OCI-LY7 (cell line): ENCODE measurements around the gene ATXN10. TPM values are rescaled to one million over a fixed set of nuclear protein-coding genes. Genes with fewer than 3 reads are reported as not detected.

Experiments
- BruUV-seq: library from RNA; stranded (reverse); fragments of 400-500 nt; replicated peaks from 2 replicates; lab custom pipeline; 2021; lab: Mats Ljungman, UMichigan
- CTCF ChIA-PET: fragments of 300-600 bp; sonication (Branson Sonifier 250); formaldehyde crosslinking; loops from one replicate; lab custom pipeline; 2022; ENCODE audit warnings: antibody characterized with exemption; ENCODE audit not compliant: unreplicated experiment; lab: Charles Lee
- POLR2A ChIA-PET: fragments of 300-600 bp; sonication (Branson Sonifier 250); formaldehyde crosslinking; loops from one replicate; lab custom pipeline; 2022; ENCODE audit warnings: antibody characterized with exemption; lab: Charles Lee
- DNase-seq: peaks from one replicate; pipeline ENCODE4 v3.0.0-alpha.2; 2015; ENCODE audit warnings: low spot score
- H2AFZ ChIP-seq: fragments of 200-600 bp; sonication (generic), shearing (Covaris generic); 2 replicates; pipeline ENCODE4 v1.6.1; 2014; ENCODE audit warnings: mild to moderate bottlenecking, antibody characterized with exemption, low read length, moderate library complexity
- H3K27ac ChIP-seq: fragments of 200-600 bp; sonication (generic); 2 replicates; pipeline ENCODE4 v1.5.1; 2014; ENCODE audit warnings: mixed run types, low read depth, mild to moderate bottlenecking, moderate library complexity, low read length, inconsistent platforms; ENCODE audit not compliant: poor library complexity, severe bottlenecking
- H3K36me3 ChIP-seq: fragments of 200-600 bp; sonication (generic); 2 replicates; pipeline ENCODE4 v1.6.1; 2014; ENCODE audit warnings: mild to moderate bottlenecking, antibody characterized with exemption, low read length, moderate library complexity, mixed read lengths; ENCODE audit not compliant: insufficient read depth
- H3K4me1 ChIP-seq: fragments of 200-600 bp; sonication (generic); 2 replicates; pipeline ENCODE4 v1.5.1; 2014; ENCODE audit warnings: mild to moderate bottlenecking, low read length; ENCODE audit not compliant: insufficient read depth, poor library complexity, severe bottlenecking
- H3K4me2 ChIP-seq: fragments of 200-600 bp; sonication (generic); 2 replicates; pipeline ENCODE4 v1.6.1; 2014; ENCODE audit warnings: mild to moderate bottlenecking, low read length
- H3K4me3 ChIP-seq: fragments of 200-600 bp; sonication (generic); 2 replicates; pipeline ENCODE4 v1.5.1; 2014; ENCODE audit warnings: mild to moderate bottlenecking, low read depth, low read length; ENCODE audit not compliant: poor library complexity, severe bottlenecking
- H3K79me2 ChIP-seq: fragments of 200-600 bp; sonication (generic); 2 replicates; pipeline ENCODE4 v1.6.1; 2016; ENCODE audit warnings: low read depth, mild to moderate bottlenecking, low read length, moderate library complexity, mixed read lengths; ENCODE audit not compliant: insufficient read depth
- H3K9me2 ChIP-seq: fragments of 200-600 bp; sonication (generic); 2 replicates; pipeline ENCODE4 v1.6.1; 2016; ENCODE audit warnings: mild to moderate bottlenecking, low read length, mixed read lengths; ENCODE audit not compliant: insufficient read depth
- H3K9me3 ChIP-seq: fragments of 200-600 bp; sonication (generic); 2 replicates; pipeline ENCODE4 v1.6.1; 2014; ENCODE audit warnings: mild to moderate bottlenecking, mixed run types, low read length, mixed read lengths
- H4K20me1 ChIP-seq: fragments of 200-600 bp; sonication (generic); 2 replicates; pipeline ENCODE4 v1.6.1; 2014; ENCODE audit warnings: mild to moderate bottlenecking, antibody characterized with exemption, low read length, moderate library complexity, mixed read lengths; ENCODE audit not compliant: insufficient read depth
- CTCF ChIP-seq: fragments of 200-600 bp; sonication (generic); conservative IDR thresholded peaks from 2 replicates; pipeline ENCODE4 v1.5.1; 2014; ENCODE audit warnings: mild to moderate bottlenecking, antibody characterized with exemption, low read length, moderate library complexity, mixed read lengths
- EZH2phosphoT487 ChIP-seq: fragments of 200-600 bp; sonication (generic); IDR thresholded peaks from 2 replicates; pipeline ENCODE4 v1.6.1; 2018; ENCODE audit warnings: low read depth, borderline replicate concordance, mild to moderate bottlenecking, mixed run types, antibody characterized with exemption, low read length, moderate library complexity, mixed read lengths
- intact Hi-C: fragments of 100-400 bp; cut with micrococcal nuclease; formaldehyde crosslinking; loops from one replicate; pipeline ENCODE4 v1.10.0; 2022; ENCODE audit not compliant: unreplicated experiment
- total RNA-seq, 2 experiments: library from RNA; depleted of rRNA in 1 of 2; stranded (reverse); fragments of >200 nt in 1 of 2; shearing (Covaris generic) in 1 of 2; gene quantifications; 2 replicates each; pipeline ENCODE4 v1.2.3, GENCODE V29; 2014 to 2022

Gene ATXN10
- total RNA-seq, 2 experiments from 2014 or later, result 66.1 to 197 TPM

- no TSS peak for BruUV-seq
- H3K36me3 ChIP-seq, result peaks cover 57% of the 10 kb centered on the region
- CTCF ChIA-PET, result no interaction called here
- H4K20me1 ChIP-seq, result peaks cover 6% of the 10 kb centered on the region
- no peak overlapping the region for H3K27ac ChIP-seq
- H3K4me1 ChIP-seq, result peaks cover 48% of the 10 kb centered on the region
- no peak overlapping the region; the same call in 1 of the 2 replicates for H3K4me2 ChIP-seq
- no peaks in the 10 kb centered on the region for H3K9me2 ChIP-seq
- H3K79me2 ChIP-seq, result no peaks in the 10 kb centered on the region
- no peak overlapping the region for H2AFZ ChIP-seq
- TF ChIP-seq CTCF (no peak), EZH2phosphoT487 (no peak)
- POLR2A ChIA-PET, result interaction anchor here (0.8 to 1.4 kb wide), 4 partner anchors 11 to 27 kb away, joined by 3 to 8 read pairs (median 4); no protein-coding TSS in a partner anchor
- H3K9me3 ChIP-seq, result no peaks in the 10 kb centered on the region
- no peak for DNase-seq
- H3K4me3 ChIP-seq, result no peak overlapping the region
- intact Hi-C loops, result no loop called here
Observed at GRCh38 chr22:45757936-45758335, 86.3 kb downstream of the ATXN10 start.

GRCh38 chr22:45758603-45759002, 87.0 kb downstream of the ATXN10 start:
- Histone ChIP-seq H3K27ac (no peak overlapping the region), H3K4me1 (peaks cover 47% of the 10 kb centered on the region), H2AFZ (no peak overlapping the region), H3K4me3 (no peak overlapping the region), H3K36me3 (peaks cover 56% of the 10 kb centered on the region), H3K4me2 (no peak overlapping the region; the same call in 1 of the 2 replicates), H4K20me1 (peaks cover 6% of the 10 kb centered on the region), H3K9me2 (no peaks in the 10 kb centered on the region), H3K79me2 (no peaks in the 10 kb centered on the region), H3K9me3 (no peaks in the 10 kb centered on the region)
- BruUV-seq, result no TSS peak
- no peak for DNase-seq
- TF ChIP-seq EZH2phosphoT487 (no peak), CTCF (no peak)
- POLR2A ChIA-PET, result interaction anchor here (0.5 to 1.4 kb wide), 6 partner anchors 10 to 539 kb away, joined by 3 to 8 read pairs (median 4); no protein-coding TSS in a partner anchor
- CTCF ChIA-PET, result no interaction called here
- intact Hi-C loops, result no loop called here

GRCh38 chr22:45760682-45761081, 89.0 kb downstream of the ATXN10 start:
- BruUV-seq, result no TSS peak
- Histone ChIP-seq H3K79me2 (no peaks in the 10 kb centered on the region), H3K9me3 (no peaks in the 10 kb centered on the region), H3K4me2 (no peak overlapping the region), H3K4me3 (no peak overlapping the region), H2AFZ (no peak overlapping the region), H3K36me3 (peaks cover 49% of the 10 kb centered on the region), H4K20me1 (no peaks in the 10 kb centered on the region), H3K27ac (no peak overlapping the region), H3K9me2 (no peaks in the 10 kb centered on the region), H3K4me1 (peaks cover 27% of the 10 kb centered on the region)
- intact Hi-C loops, result no loop called here
- POLR2A ChIA-PET, result interaction anchor here (1.8 kb wide), 1 partner anchor 25 kb away, joined by 5 read pairs; no protein-coding TSS in a partner anchor
- CTCF ChIA-PET, result no interaction called here
- DNase-seq, result no peak
- no peak for TF ChIP-seq EZH2phosphoT487
